Hematopoietic multipotent progenitor cell treated with erythropoietin and hydrocortisone succinate and interleukin-3 and kit ligand, for 6 days (in vitro differentiated cells): ENCODE measurements around the gene ADGRB3.
"Not testable (repeated sequence)": the region's sequence is repeated elsewhere in the genome, so short reads cannot be mapped to it uniquely, and the experiment has no call there.

Experiments used
- DNase-seq: peaks from one replicate; pipeline ENCODE4 v3.0.0-alpha.2; 2015

ADGRB3 gene

GRCh38 chr6:69366831-69367230 is 731.7 kb downstream of the ADGRB3 start:
- no peak for DNase-seq

- no peak for DNase-seq
These were observed 733.5 kb downstream of the ADGRB3 start for GRCh38 chr6:69368613-69369012.

DNA sequence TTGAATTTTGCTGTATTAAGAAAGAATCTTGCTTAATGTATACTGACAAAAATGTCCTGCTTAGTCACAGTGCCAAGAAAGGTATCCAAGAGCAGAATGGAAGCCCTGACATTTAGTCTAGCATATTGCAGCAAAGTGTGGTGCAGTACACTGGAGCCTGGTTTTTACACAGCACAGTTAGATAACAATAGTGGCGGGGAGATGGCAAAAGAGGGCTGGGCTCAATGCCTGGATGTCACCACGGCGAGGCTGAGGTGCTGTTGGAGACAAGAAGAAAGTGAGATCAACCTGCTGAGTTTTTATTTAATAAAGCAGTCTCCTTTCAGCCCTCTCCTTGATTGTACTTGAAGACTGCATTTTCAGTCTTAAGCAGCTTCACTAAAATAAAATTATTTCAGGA is 735.7 kb downstream of the ADGRB3 start:
- no peak for DNase-seq

- no peak for DNase-seq
These were observed 743.2 kb downstream of the ADGRB3 start for GRCh38 chr6:69378326-69378725.

GRCh38 chr6:69379518-69379917 is 744.4 kb downstream of the ADGRB3 start:
- DNase-seq = no peak

DNA sequence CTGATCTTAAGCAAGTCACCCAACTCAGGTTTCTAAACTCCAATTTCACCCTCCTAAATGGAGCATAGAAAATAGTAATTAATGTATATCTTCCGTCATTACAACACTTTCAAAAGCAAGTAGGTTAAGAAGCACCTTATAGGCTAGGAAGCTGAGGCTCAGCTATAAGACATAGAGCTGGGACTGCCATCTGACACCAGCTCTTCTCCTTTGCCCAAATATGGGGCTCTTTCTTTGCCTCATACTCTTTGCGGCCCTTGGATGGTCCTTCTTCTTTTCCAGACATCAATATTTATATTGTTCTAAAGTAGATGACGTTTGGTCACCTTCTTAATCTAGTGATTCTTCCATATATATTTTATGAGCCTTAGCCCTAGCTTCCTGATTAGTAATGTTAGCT is 748.5 kb downstream of the ADGRB3 start:
- no peak for DNase-seq

DNA sequence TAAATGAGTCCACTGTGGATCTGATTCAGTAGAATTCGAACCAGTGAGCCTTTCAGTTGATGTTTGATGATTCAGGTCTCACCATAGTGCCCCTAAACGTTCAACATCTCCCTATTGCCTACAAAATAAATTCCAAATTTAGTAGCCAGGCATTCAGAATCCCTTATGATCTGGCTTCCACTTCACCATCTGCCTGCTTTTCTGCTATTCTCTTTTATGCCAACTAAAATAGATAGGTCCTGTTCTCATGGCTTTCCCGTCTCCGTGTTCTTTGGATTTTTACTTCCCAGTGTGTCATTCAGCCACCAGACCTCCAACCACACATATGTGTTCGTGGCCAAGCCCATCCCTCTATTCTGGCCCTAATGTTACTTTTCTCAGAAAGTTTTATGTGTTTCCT is 751.3 kb downstream of the ADGRB3 start:
- DNase-seq = no peak

DNA sequence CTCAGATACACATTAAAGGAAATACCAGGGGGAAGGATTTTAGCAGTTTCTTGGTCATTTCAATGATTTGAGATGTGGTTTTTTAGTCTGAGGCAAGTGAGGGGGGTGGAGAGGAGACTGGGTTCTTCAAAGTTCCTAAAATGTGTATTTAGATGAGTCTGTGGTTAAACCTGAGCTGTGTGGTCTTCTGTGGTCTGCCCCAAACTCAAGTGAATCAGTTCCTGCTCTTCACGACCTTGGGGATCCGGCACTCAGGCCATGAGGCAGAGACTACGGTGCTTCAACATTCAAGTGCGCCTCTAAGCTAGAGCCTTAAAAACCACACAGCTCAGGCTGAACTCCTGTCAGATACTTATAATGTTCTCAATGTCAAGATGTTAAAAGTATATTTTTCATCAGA is 755.0 kb downstream of the ADGRB3 start:
- no peak for DNase-seq

- DNase-seq = no peak
These were observed 756.0 kb downstream of the ADGRB3 start for GRCh38 chr6:69391106-69391505.

- DNase-seq = no peak
These were observed 757.7 kb downstream of the ADGRB3 start for GRCh38 chr6:69392745-69393144.

GRCh38 chr6:69398311-69398710 is 763.2 kb downstream of the ADGRB3 start:
- DNase-seq = no peak

DNA sequence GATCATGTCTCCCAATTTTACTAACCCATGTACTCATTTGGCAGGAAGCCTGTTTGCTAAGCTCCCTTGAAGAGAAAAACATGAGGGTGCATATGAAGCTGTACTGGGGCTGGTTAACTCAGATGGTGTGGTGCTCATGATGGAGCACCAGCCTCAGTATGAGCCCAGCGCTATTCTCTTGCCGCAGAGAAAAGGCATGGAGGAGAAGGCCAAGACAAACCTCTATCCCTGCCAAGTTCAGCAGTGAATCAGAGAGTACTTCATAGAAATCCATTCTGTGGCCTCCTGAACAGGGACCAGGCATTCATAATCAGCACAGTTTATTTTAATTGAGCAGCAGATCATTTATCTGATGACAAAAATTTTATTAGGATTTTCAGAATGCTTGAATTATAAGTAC is 763.6 kb downstream of the ADGRB3 start:
- no peak for DNase-seq

- DNase-seq = no peak
These were observed 773.8 kb downstream of the ADGRB3 start for GRCh38 chr6:69408886-69409285.

- DNase-seq = no peak
These were observed 781.7 kb downstream of the ADGRB3 start for GRCh38 chr6:69416776-69417175.

DNA sequence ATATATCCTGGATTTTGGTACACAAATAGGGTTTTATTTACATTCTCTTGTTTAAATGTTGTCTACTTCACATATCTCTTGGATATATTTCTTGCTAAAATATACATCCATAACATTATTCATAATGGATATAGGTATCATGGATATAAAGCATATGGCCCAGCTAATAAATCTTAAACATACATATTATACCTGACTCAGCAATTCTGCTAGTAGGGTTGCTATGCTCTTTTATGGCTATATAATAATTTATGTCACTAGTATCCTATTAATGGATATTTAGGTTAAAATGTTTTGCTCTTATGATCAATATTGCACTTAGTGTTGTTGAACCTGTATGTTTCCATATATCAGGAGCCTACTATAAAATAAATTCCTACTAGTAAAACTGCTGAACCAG is 786.2 kb downstream of the ADGRB3 start:
- no peak for DNase-seq

- DNase-seq = no peak
These were observed 786.9 kb downstream of the ADGRB3 start for GRCh38 chr6:69422020-69422419.

DNA sequence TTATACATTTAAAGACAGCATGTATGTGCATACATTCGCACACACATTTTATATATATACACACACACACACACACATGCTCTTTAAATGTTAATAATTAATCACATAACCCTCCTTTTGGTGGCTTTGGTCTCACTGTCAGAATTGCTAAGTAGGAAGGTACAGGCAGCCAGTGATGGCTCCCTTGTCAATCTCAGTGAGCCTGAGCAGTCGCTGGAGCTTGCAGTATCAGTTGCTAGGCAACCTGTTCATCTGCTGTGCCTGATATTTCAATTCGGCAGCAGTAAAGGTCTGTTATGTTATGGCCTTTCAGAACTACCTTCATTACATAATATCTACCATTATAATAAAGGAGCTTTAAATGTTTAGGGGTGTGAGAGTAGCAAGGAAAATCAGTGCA is 787.4 kb downstream of the ADGRB3 start:
- DNase-seq = no peak

DNA sequence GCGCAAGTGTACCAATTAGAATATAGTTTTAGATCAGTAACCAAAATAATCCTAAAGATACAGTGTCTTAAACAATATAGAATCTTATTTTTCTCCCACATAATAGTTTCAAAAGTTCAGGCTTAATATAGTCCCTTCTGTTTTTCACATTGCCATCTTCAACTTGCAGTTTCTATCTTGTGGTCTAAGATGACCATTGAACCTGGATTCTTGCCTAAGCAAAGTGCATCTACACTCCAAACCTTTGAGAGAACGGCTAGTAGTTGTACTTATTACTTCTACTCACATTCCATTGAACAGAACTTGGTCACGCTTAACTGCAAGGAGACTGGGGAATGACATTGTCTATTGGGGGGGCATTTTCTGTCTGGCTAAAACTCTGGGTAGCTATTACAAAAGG is 788.7 kb downstream of the ADGRB3 start:
- DNase-seq = no peak

DNA sequence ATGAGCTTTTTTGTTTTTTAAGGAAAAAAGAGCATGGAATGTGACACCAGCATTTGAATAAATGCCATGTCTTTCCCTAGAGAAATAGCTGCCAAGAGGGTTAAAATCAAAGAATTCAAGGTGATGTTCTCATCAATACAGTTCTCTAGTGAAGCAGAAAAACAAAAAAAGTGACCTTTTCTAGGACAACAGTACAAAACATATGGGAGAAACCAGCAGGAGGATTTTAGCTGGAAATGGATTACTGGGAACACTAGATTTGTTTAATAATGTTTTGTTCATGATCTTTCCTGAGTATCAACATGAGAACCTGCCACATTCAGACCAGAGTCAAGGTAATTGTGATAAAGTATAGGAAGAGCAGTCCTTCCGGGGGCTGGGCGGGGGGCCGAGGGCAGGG is 789.5 kb downstream of the ADGRB3 start:
- no peak for DNase-seq

DNA sequence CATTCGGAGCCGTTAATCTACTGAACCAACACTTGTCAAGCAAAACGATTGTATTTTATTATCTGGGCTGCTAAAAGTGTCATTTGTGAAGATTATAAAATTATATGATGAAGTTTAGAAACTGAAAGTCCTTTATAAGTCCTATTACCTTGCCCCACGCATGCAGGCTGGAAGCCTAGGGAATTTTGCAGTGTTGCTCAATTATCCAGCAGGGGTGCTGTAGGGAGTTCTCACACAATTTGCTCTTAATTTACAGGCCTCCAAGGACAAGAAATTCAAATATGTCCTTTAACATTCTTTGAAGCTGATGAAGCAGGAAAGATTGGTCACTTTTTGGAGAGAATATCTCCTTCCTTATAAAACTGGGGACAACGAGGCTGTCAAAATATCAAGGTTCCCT is 792.8 kb downstream of the ADGRB3 start:
- DNase-seq = no peak

- DNase-seq = not testable (repeated sequence)
These were observed 797.1 kb downstream of the ADGRB3 start for GRCh38 chr6:69432168-69432567.

DNA sequence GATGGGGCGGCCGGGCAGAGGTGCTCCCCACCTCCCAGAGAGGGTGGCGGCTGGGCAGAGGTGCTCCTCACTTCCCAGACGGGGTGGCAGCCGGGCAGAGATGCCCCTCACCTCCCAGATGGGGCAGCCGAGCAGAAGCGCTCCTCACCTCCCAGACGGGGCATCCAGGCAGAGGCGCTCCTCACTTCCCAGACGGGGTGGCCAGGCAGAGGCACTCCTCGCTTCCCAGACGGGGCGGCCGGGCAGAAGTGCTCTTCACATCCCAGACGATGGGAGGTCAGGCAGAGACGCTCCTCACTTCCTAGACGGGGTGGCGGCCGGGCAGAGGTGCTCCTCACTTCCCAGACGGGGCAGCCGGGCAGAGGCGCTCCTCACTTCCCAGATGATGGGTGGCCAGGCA is 798.0 kb downstream of the ADGRB3 start:
- not testable (repeated sequence) for DNase-seq

GRCh38 chr6:69438113-69438512 is 803.0 kb downstream of the ADGRB3 start:
- DNase-seq = no peak
